HEK293T (cell line): ENCODE measurements around the gene SCUBE2.

ENCODE experiments used
- ARNT ChIP-seq: fragments of 450-650 bp; IDR thresholded peaks from 2 replicates; pipeline ENCODE4 v1.6.1; 2017; ENCODE audit warnings: mild to moderate bottlenecking
- BHLHE40 ChIP-seq: fragments of 450-650 bp; IDR thresholded peaks from 2 replicates; pipeline ENCODE4 v1.6.1; 2016; ENCODE audit warnings: mild to moderate bottlenecking, moderate library complexity, borderline replicate concordance
- ELF4 ChIP-seq: fragments of 450-650 bp; IDR thresholded peaks from 2 replicates; pipeline ENCODE4 v1.6.1; 2017; ENCODE audit warnings: antibody characterized with exemption
- FOXA1 ChIP-seq: fragments of 450-650 bp; IDR thresholded peaks from 2 replicates; pipeline ENCODE4 v1.6.1; 2016; ENCODE audit warnings: mild to moderate bottlenecking
- FOXM1 ChIP-seq: fragments of 450-650 bp; IDR thresholded peaks from 2 replicates; pipeline ENCODE4 v1.6.1; 2017; ENCODE audit warnings: mild to moderate bottlenecking, borderline replicate concordance
- HDGF ChIP-seq: fragments of 450-650 bp; IDR thresholded peaks from 2 replicates; pipeline ENCODE4 v1.6.1; 2017; ENCODE audit warnings: antibody characterized with exemption, borderline replicate concordance
- LEF1 ChIP-seq: fragments of 450-650 bp; IDR thresholded peaks from 2 replicates; pipeline ENCODE4 v1.6.1; 2017; ENCODE audit warnings: mild to moderate bottlenecking, borderline replicate concordance
- SP1 ChIP-seq: fragments of 450-650 bp; IDR thresholded peaks from 2 replicates; pipeline ENCODE4 v1.6.1; 2017
- SUZ12 ChIP-seq: fragments of 450-650 bp; IDR thresholded peaks from 2 replicates; pipeline ENCODE4 v1.6.1; 2016; ENCODE audit warnings: mild to moderate bottlenecking
- TARDBP ChIP-seq: fragments of 450-650 bp; IDR thresholded peaks from 2 replicates; pipeline ENCODE4 v1.6.1; 2016
- ZNF384 ChIP-seq: fragments of 450-650 bp; IDR thresholded peaks from 2 replicates; pipeline ENCODE4 v1.6.1; 2016

DNA sequence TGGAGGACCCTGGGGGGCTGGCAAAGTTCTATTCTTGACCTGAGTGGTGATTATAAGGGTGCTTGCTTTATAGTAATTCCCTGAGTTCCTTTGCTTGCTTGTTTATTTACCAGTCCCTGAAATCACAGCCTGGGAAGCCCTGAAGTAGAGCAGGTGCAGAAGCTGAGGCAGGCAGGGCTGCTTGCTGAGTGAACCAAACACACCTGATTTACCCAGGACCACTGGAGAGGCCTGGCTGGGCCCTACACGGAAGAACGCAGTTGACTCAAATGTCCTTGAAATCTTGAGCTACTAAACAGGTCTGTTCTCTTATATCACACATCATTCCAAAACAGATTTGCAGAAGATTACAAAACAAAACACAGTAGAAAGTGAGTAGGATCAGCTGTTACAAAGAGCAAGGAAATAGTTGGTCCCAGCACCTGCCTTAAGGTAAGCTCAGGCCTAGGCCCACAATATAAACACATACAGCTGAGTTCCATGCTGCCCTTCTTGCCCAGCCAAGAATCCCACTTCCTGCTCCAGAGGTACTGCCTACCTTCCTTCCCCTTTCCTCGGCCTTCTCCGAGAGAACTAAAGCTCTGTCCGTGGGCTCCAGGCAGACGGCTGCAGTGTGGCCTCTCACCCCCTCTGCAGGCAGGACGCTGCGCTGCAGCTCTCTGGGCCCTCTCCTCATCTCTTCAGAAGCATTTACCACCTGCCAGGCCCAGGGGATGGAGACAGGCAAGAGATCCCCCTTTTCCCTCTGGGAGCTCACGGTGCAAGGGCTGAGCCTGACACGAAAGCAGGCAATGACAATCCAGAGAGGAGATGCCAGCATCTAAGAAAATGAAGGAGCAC lies 46.1 kb upstream of the SCUBE2 start:
- no peak for TF ChIP-seq FOXM1
- no peak for TF ChIP-seq SP1
- no peak for TF ChIP-seq LEF1
- no peak for TF ChIP-seq ELF4
- TF ChIP-seq TARDBP: no peak
- TF ChIP-seq SUZ12: no peak
- TF ChIP-seq HDGF: no peak
- TF ChIP-seq FOXA1: no peak
- no peak for TF ChIP-seq ARNT
- TF ChIP-seq BHLHE40: no peak
- no peak for TF ChIP-seq ZNF384
